ENCODE results near the gene NTPCR. TPM values are rescaled to one million over a fixed set of nuclear protein-coding genes. Genes with fewer than 3 reads are reported as not detected.

The NTPCR gene
- total RNA-seq, 1 donor from 2014 or later: 41.6 TPM

- no peak overlapping the region for H3K27ac ChIP-seq
- H3K36me3 ChIP-seq: peaks cover 43 to 69% of the 10 kb centered on the region in 2 donors
- intact Hi-C loops (cut with DNase I): no loop called here
- TF ChIP-seq CTCF (IDR thresholded peaks at IDR 0.05): no peak
- H3K9me3 ChIP-seq: peaks cover 0 to 8% of the 10 kb centered on the region in 2 donors
- no peaks in the 10 kb centered on the region for H3K27me3 ChIP-seq
- H3K4me1 ChIP-seq: no peaks in the 10 kb centered on the region
- no peak overlapping the region for H3K4me3 ChIP-seq
- DNase-seq (ENCODE audit: low spot score in 2 of 2): no peak
Observed at GRCh38 chr1:232973652-232974611, 23.5 kb downstream of the NTPCR start.

- Histone ChIP-seq H3K4me3 (no peak overlapping the region), H3K27ac (no peak overlapping the region), H3K4me1 (no peaks in the 10 kb centered on the region), H3K36me3 (peaks cover 35 to 61% of the 10 kb centered on the region in 2 donors), H3K27me3 (no peaks in the 10 kb centered on the region), H3K9me3 (peaks cover 0 to 8% of the 10 kb centered on the region in 2 donors)
- intact Hi-C loops (cut with DNase I): no loop called here
- DNase-seq (ENCODE audit: low spot score in 2 of 2): no peak
- TF ChIP-seq CTCF (IDR thresholded peaks at IDR 0.05): no peak
Observed at GRCh38 chr1:232974971-232975370, 24.6 kb downstream of the NTPCR start.

- intact Hi-C loops (cut with DNase I): no loop called here
- Histone ChIP-seq H3K27ac (no peak overlapping the region), H3K4me3 (no peak overlapping the region), H3K4me1 (no peaks in the 10 kb centered on the region), H3K9me3 (peaks cover 0 to 8% of the 10 kb centered on the region in 2 donors), H3K36me3 (peaks cover 11 to 34% of the 10 kb centered on the region in 2 donors), H3K27me3 (no peaks in the 10 kb centered on the region)
- DNase-seq (ENCODE audit: low spot score in 2 of 2): no peak
- no peak for TF ChIP-seq CTCF (IDR thresholded peaks at IDR 0.05)
Observed at GRCh38 chr1:232978091-232978634, 27.8 kb downstream of the NTPCR start.

GRCh38 chr1:232978815-232979214, 28.4 kb downstream of the NTPCR start:
- no peak for TF ChIP-seq CTCF (IDR thresholded peaks at IDR 0.05)
- Histone ChIP-seq H3K4me3 (no peak overlapping the region), H3K4me1 (no peaks in the 10 kb centered on the region), H3K27ac (no peak overlapping the region), H3K9me3 (peaks cover 0 to 6% of the 10 kb centered on the region in 2 donors), H3K36me3 (peaks cover 4 to 27% of the 10 kb centered on the region in 2 donors), H3K27me3 (no peaks in the 10 kb centered on the region)
- intact Hi-C loops (cut with DNase I): no loop called here
- DNase-seq (ENCODE audit: low spot score in 2 of 2): no peak

- no peak for DNase-seq (ENCODE audit: low spot score in 2 of 2)
- intact Hi-C loops (cut with DNase I): no loop called here
- no peak overlapping the region for H3K4me3 ChIP-seq
- no peak for TF ChIP-seq CTCF (IDR thresholded peaks at IDR 0.05)
- H3K27ac ChIP-seq: no peak overlapping the region
- no peaks in the 10 kb centered on the region for H3K27me3 ChIP-seq
- H3K4me1 ChIP-seq: no peaks in the 10 kb centered on the region
- peaks cover 0 to 23% of the 10 kb centered on the region in 2 donors for H3K36me3 ChIP-seq
- no peaks in the 10 kb centered on the region for H3K9me3 ChIP-seq
Observed at GRCh38 chr1:232979558-232979957, 29.1 kb downstream of the NTPCR start.

All from ascending aorta (tissue), 2 donors.